A673 (cell line): ENCODE measurements around the gene HGF.

Experiments used
- CTCF ChIP-seq: fragments of 300-800, 200-600 bp; sonication (generic); conservative IDR thresholded peaks from 2 replicates; pipeline ENCODE4 v1.5.1; 2017; ENCODE audit warnings: low read depth, mild to moderate bottlenecking, antibody characterized with exemption, low read length, moderate library complexity, mixed read lengths
- EZH2 ChIP-seq: fragments of 200-600 bp; sonication (generic); IDR thresholded peaks from 2 replicates; pipeline ENCODE4 v1.6.1; 2017; ENCODE audit warnings: borderline replicate concordance, low read depth, mild to moderate bottlenecking, mixed read lengths, antibody characterized with exemption, low read length; ENCODE audit not compliant: poor library complexity, severe bottlenecking

GRCh38 chr7:81682873-81683272 is 87.0 kb downstream of the HGF start:
- TF ChIP-seq CTCF (no peak), EZH2 (no peak)
